ENCODE results near the gene CEP295NL.
"Not testable (repeated sequence)": the region's sequence is repeated elsewhere in the genome, so short reads cannot be mapped to it uniquely, and the experiment has no call there.

The CEP295NL gene

GRCh38 chr17:78892936-78893379 lies 10.0 kb downstream of the CEP295NL start:
- Histone ChIP-seq H3K9ac (ENCODE audit: low read length) (no peak overlapping the region), H3K4me3 (ENCODE audit: low read length) (no peak overlapping the region), H3K9me3 (ENCODE audit: control insufficient read depth, low read length) (no peaks in the 10 kb centered on the region), H3K27me3 (replicated peaks; ENCODE audit: control insufficient read depth, insufficient read depth, low read length) (no peaks in the 10 kb centered on the region), H3K36me3 (ENCODE audit: control insufficient read depth, insufficient read depth, low read length, severe bottlenecking) (peaks cover 20% of the 10 kb centered on the region), H3K4me1 (ENCODE audit: control insufficient read depth, insufficient read depth, low read length) (peaks cover 58% of the 10 kb centered on the region)
- no peak for DNase-seq (ENCODE audit: low read depth)

- no peak for DNase-seq (ENCODE audit: low read depth)
- H3K9me3 ChIP-seq (ENCODE audit: control insufficient read depth, low read length), result no peaks in the 10 kb centered on the region
- H3K4me1 ChIP-seq (ENCODE audit: control insufficient read depth, insufficient read depth, low read length), result peaks cover 54% of the 10 kb centered on the region
- H3K9ac ChIP-seq (ENCODE audit: low read length), result no peak overlapping the region
- no peak overlapping the region for H3K4me3 ChIP-seq (ENCODE audit: low read length)
- H3K27me3 ChIP-seq (replicated peaks; ENCODE audit: control insufficient read depth, insufficient read depth, low read length), result no peaks in the 10 kb centered on the region
- H3K36me3 ChIP-seq (ENCODE audit: control insufficient read depth, insufficient read depth, low read length, severe bottlenecking), result peaks cover 18% of the 10 kb centered on the region
These were observed 10.5 kb downstream of the CEP295NL start for GRCh38 chr17:78892520-78892919.

GRCh38 chr17:78892062-78892456 lies 10.9 kb downstream of the CEP295NL start:
- H3K36me3 ChIP-seq (ENCODE audit: control insufficient read depth, insufficient read depth, low read length, severe bottlenecking), result peaks cover 20% of the 10 kb centered on the region
- H3K9me3 ChIP-seq (ENCODE audit: control insufficient read depth, low read length), result no peaks in the 10 kb centered on the region
- peaks cover 52% of the 10 kb centered on the region for H3K4me1 ChIP-seq (ENCODE audit: control insufficient read depth, insufficient read depth, low read length)
- H3K9ac ChIP-seq (ENCODE audit: low read length), result no peak overlapping the region
- H3K27me3 ChIP-seq (replicated peaks; ENCODE audit: control insufficient read depth, insufficient read depth, low read length), result no peaks in the 10 kb centered on the region
- H3K4me3 ChIP-seq (ENCODE audit: low read length), result no peak overlapping the region
- DNase-seq (ENCODE audit: low read depth), result no peak

- Histone ChIP-seq H3K27me3 (replicated peaks; ENCODE audit: control insufficient read depth, insufficient read depth, low read length) (no peaks in the 10 kb centered on the region), H3K4me1 (ENCODE audit: control insufficient read depth, insufficient read depth, low read length) (peaks cover 49% of the 10 kb centered on the region), H3K9me3 (ENCODE audit: control insufficient read depth, low read length) (no peaks in the 10 kb centered on the region), H3K9ac (ENCODE audit: low read length) (no peak overlapping the region), H3K4me3 (ENCODE audit: low read length) (no peak overlapping the region), H3K36me3 (ENCODE audit: control insufficient read depth, insufficient read depth, low read length, severe bottlenecking) (peaks cover 24% of the 10 kb centered on the region)
- DNase-seq (ENCODE audit: low read depth), result no peak
These were observed 11.5 kb downstream of the CEP295NL start for GRCh38 chr17:78891406-78892061.

GRCh38 chr17:78890498-78890897 lies 12.5 kb downstream of the CEP295NL start:
- Histone ChIP-seq H3K4me1 (ENCODE audit: control insufficient read depth, insufficient read depth, low read length) (peaks cover 44% of the 10 kb centered on the region), H3K9me3 (ENCODE audit: control insufficient read depth, low read length) (no peaks in the 10 kb centered on the region), H3K36me3 (ENCODE audit: control insufficient read depth, insufficient read depth, low read length, severe bottlenecking) (peaks cover 24% of the 10 kb centered on the region), H3K27me3 (replicated peaks; ENCODE audit: control insufficient read depth, insufficient read depth, low read length) (no peaks in the 10 kb centered on the region), H3K4me3 (ENCODE audit: low read length) (no peak overlapping the region), H3K9ac (ENCODE audit: low read length) (no peak overlapping the region)
- no peak for DNase-seq (ENCODE audit: low read depth)

GRCh38 chr17:78890096-78890495 lies 12.9 kb downstream of the CEP295NL start:
- peaks cover 44% of the 10 kb centered on the region for H3K4me1 ChIP-seq (ENCODE audit: control insufficient read depth, insufficient read depth, low read length)
- peaks cover 26% of the 10 kb centered on the region for H3K36me3 ChIP-seq (ENCODE audit: control insufficient read depth, insufficient read depth, low read length, severe bottlenecking)
- not testable (repeated sequence) for H3K27me3 ChIP-seq (replicated peaks; ENCODE audit: control insufficient read depth, insufficient read depth, low read length); H3K9ac ChIP-seq (ENCODE audit: low read length); DNase-seq (ENCODE audit: low read depth); H3K9me3 ChIP-seq (ENCODE audit: control insufficient read depth, low read length); H3K4me3 ChIP-seq (ENCODE audit: low read length)

- DNase-seq (ENCODE audit: low read depth), result no peak
- Histone ChIP-seq H3K4me3 (ENCODE audit: low read length) (no peak overlapping the region), H3K9me3 (ENCODE audit: control insufficient read depth, low read length) (no peaks in the 10 kb centered on the region), H3K9ac (ENCODE audit: low read length) (no peak overlapping the region), H3K27me3 (replicated peaks; ENCODE audit: control insufficient read depth, insufficient read depth, low read length) (no peaks in the 10 kb centered on the region), H3K4me1 (ENCODE audit: control insufficient read depth, insufficient read depth, low read length) (peaks cover 45% of the 10 kb centered on the region), H3K36me3 (ENCODE audit: control insufficient read depth, insufficient read depth, low read length, severe bottlenecking) (peaks cover 28% of the 10 kb centered on the region)
These were observed 13.5 kb downstream of the CEP295NL start for GRCh38 chr17:78889531-78889930.

- no peak for DNase-seq (ENCODE audit: low read depth)
- peaks cover 48% of the 10 kb centered on the region for H3K4me1 ChIP-seq (ENCODE audit: control insufficient read depth, insufficient read depth, low read length)
- H3K4me3 ChIP-seq (ENCODE audit: low read length), result no peak overlapping the region
- H3K9me3 ChIP-seq (ENCODE audit: control insufficient read depth, low read length), result no peaks in the 10 kb centered on the region
- peaks cover 28% of the 10 kb centered on the region for H3K36me3 ChIP-seq (ENCODE audit: control insufficient read depth, insufficient read depth, low read length, severe bottlenecking)
- H3K9ac ChIP-seq (ENCODE audit: low read length), result no peak overlapping the region
- no peaks in the 10 kb centered on the region for H3K27me3 ChIP-seq (replicated peaks; ENCODE audit: control insufficient read depth, insufficient read depth, low read length)
These were observed 14.0 kb downstream of the CEP295NL start for GRCh38 chr17:78888941-78889518.

GRCh38 chr17:78886954-78887353 lies 16.0 kb downstream of the CEP295NL start:
- H3K9ac ChIP-seq (ENCODE audit: low read length), result no peak overlapping the region
- DNase-seq (ENCODE audit: low read depth), result no peak
- H3K4me1 ChIP-seq (ENCODE audit: control insufficient read depth, insufficient read depth, low read length), result peaks cover 51% of the 10 kb centered on the region
- no peak overlapping the region for H3K4me3 ChIP-seq (ENCODE audit: low read length)
- H3K27me3 ChIP-seq (replicated peaks; ENCODE audit: control insufficient read depth, insufficient read depth, low read length), result no peaks in the 10 kb centered on the region
- no peaks in the 10 kb centered on the region for H3K9me3 ChIP-seq (ENCODE audit: control insufficient read depth, low read length)
- peaks cover 15% of the 10 kb centered on the region for H3K36me3 ChIP-seq (ENCODE audit: control insufficient read depth, insufficient read depth, low read length, severe bottlenecking)

GRCh38 chr17:78885956-78886355 lies 17.0 kb downstream of the CEP295NL start:
- Histone ChIP-seq H3K9me3 (ENCODE audit: control insufficient read depth, low read length) (no peaks in the 10 kb centered on the region), H3K4me3 (ENCODE audit: low read length) (no peak overlapping the region), H3K4me1 (ENCODE audit: control insufficient read depth, insufficient read depth, low read length) (peaks cover 50% of the 10 kb centered on the region), H3K36me3 (ENCODE audit: control insufficient read depth, insufficient read depth, low read length, severe bottlenecking) (peaks cover 10% of the 10 kb centered on the region), H3K27me3 (replicated peaks; ENCODE audit: control insufficient read depth, insufficient read depth, low read length) (no peaks in the 10 kb centered on the region), H3K9ac (ENCODE audit: low read length) (peak overlapping the region; percentile 93)
- DNase-seq (ENCODE audit: low read depth), result no peak

- Histone ChIP-seq H3K36me3 (ENCODE audit: control insufficient read depth, insufficient read depth, low read length, severe bottlenecking) (peaks cover 10% of the 10 kb centered on the region), H3K9me3 (ENCODE audit: control insufficient read depth, low read length) (no peaks in the 10 kb centered on the region), H3K9ac (ENCODE audit: low read length) (peak overlapping the region; percentile 93), H3K4me3 (ENCODE audit: low read length) (peak overlapping the region; percentile 74), H3K4me1 (ENCODE audit: control insufficient read depth, insufficient read depth, low read length) (peaks cover 52% of the 10 kb centered on the region), H3K27me3 (replicated peaks; ENCODE audit: control insufficient read depth, insufficient read depth, low read length) (no peaks in the 10 kb centered on the region)
- no peak for DNase-seq (ENCODE audit: low read depth)
These were observed 17.9 kb downstream of the CEP295NL start for GRCh38 chr17:78884876-78885667.
